Vagina (tissue), 2 donors: ENCODE results near the gene ALLC.

Source experiments
- CTCF ChIP-seq, 3 experiments: fragments of 450-650 bp in 2 of 3; fragments of 200-600 bp in 1 of 3; sonication (generic) in 1 of 3; IDR thresholded peaks; one replicate each; pipeline ENCODE4 v1.5.1; 2017 to 2019; ENCODE audit warnings: antibody characterized with exemption in 3 of 3, mild to moderate bottlenecking in 2 of 3, moderate library complexity in 2 of 3
- POLR2A ChIP-seq, 2 donors: fragments of 450-650 bp; IDR thresholded peaks; one replicate each; pipeline ENCODE4 v1.6.1; 2017; ENCODE audit warnings: antibody characterized with exemption in 2 of 2, mild to moderate bottlenecking in 2 of 2, moderate library complexity in 2 of 2

GRCh38 chr2:3612639-3613523 lies 45.1 kb upstream of the ALLC start:
- TF ChIP-seq CTCF (IDR thresholded peaks at IDR 0.05): no peak
- TF ChIP-seq POLR2A (IDR thresholded peaks at IDR 0.05): no peak
